Measurements from ENCODE around the gene NFATC1.

The NFATC1 gene

DNA sequence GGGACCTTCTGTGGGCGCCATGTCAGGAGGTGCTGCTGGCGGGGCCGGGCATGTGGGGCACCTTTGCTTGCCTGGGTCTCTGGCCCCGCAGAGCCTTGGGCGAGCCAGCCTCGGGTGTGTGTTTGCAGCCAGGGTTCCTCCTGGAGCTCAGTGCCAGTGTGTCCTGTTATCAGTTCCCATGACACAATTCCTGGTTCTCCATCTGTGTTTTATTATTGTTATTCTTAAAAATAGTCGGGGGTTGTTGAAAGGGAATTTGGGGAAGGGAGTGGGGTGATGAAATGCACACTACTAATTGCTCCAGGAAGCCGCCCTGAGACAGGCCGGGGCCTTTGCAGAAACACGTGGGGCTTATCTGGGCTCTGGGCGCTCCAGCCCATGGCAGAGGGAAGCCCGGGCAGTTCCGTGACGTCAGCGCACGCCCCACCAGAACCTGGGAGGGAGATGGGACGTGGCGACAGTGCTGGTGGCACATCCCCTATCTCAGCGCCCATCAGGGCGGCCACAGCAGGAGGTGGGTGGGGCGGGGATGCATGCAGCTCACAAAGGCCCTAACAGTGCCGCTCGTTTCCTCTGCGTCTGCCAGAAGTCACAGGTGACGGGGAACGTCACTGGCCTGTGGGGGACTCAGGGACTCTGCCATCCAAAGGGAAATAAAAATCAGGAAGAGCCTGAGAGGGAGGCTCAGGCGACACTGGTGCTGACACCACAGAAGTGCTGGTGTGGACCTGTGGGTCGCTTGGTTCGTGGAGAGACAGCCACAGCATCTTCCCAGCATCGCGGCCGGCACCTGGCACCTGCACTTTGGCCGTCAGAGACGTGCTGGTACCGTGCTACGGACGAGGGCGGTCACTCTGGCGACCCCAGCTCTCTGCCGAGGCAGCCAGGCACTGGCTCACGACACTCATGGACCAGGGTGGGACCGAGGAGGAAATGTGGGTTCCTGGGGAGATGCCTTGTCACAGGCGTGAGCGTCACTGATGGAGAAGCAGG is 131.0 kb downstream of the NFATC1 start:
- Histone ChIP-seq H3K27me3 (replicated peaks in 2 of 5; ENCODE audit: control insufficient read depth in 4 of 5, insufficient read depth in 5 of 5, low read length in 4 of 5) (no peaks in the 10 kb centered on the region), H3K27ac (ENCODE audit: insufficient read depth in 1 of 2, low read depth in 1 of 2, low read length in 2 of 2, poor library complexity in 1 of 2, severe bottlenecking in 2 of 2) (no peak overlapping the region), H3K4me1 (ENCODE audit: control extremely low read depth in 1 of 4, control insufficient read depth in 4 of 4, insufficient read depth in 4 of 4, low read length in 3 of 4) (peaks cover 6 to 42% (median 31%) of the 10 kb centered on the region in 4 experiments), H3K4me3 (ENCODE audit: control insufficient read depth in 1 of 7, extremely low read depth in 1 of 7, insufficient read depth in 4 of 7, low read depth in 2 of 7, low read length in 6 of 7) (no peak overlapping the region), H3K9me3 (ENCODE audit: control extremely low read depth in 1 of 5, control insufficient read depth in 4 of 5, insufficient read depth in 2 of 5, low read depth in 1 of 5, low read length in 4 of 5) (no peaks in the 10 kb centered on the region), H3K36me3 (ENCODE audit: control insufficient read depth in 4 of 4, insufficient read depth in 4 of 4, low read length in 3 of 4) (peaks cover 4 to 25% (median 13%) of the 10 kb centered on the region in 4 experiments)
- ChIA-PET POLR2A (interaction anchor here (0.6 kb wide), 1 partner anchor 131 kb away, joined by 5 read pairs; the partner anchor contains the start of gene NFATC1), CTCF (interaction anchor here (1.1 to 6.9 kb wide), 5 partner anchors 23 to 147 kb away, joined by 3 to 164 read pairs (median 4); no protein-coding TSS in a partner anchor)
- WGBS (ENCODE audit: insufficient coverage): 85% methylated on average over 40 of the region's 44 CpGs
- DNase-seq: no peak

GRCh38 chr18:79527656-79528315 is 132.1 kb downstream of the NFATC1 start:
- no peak for DNase-seq
- Histone ChIP-seq H3K27ac (ENCODE audit: insufficient read depth in 1 of 2, low read depth in 1 of 2, low read length in 2 of 2, poor library complexity in 1 of 2, severe bottlenecking in 2 of 2) (no peak overlapping the region), H3K27me3 (replicated peaks in 2 of 5; ENCODE audit: control insufficient read depth in 4 of 5, insufficient read depth in 5 of 5, low read length in 4 of 5) (no peaks in the 10 kb centered on the region), H3K4me3 (ENCODE audit: control insufficient read depth in 1 of 7, extremely low read depth in 1 of 7, insufficient read depth in 4 of 7, low read depth in 2 of 7, low read length in 6 of 7) (no peak overlapping the region), H3K4me1 (ENCODE audit: control extremely low read depth in 1 of 4, control insufficient read depth in 4 of 4, insufficient read depth in 4 of 4, low read length in 3 of 4) (peaks cover 6 to 32% (median 25%) of the 10 kb centered on the region in 4 experiments), H3K36me3 (ENCODE audit: control insufficient read depth in 4 of 4, insufficient read depth in 4 of 4, low read length in 3 of 4) (peaks cover 4 to 25% (median 13%) of the 10 kb centered on the region in 4 experiments), H3K9me3 (ENCODE audit: control extremely low read depth in 1 of 5, control insufficient read depth in 4 of 5, insufficient read depth in 2 of 5, low read depth in 1 of 5, low read length in 4 of 5) (no peaks in the 10 kb centered on the region)
- WGBS (ENCODE audit: insufficient coverage): 96% methylated on average over 15 of the region's 16 CpGs
- CTCF ChIA-PET: interaction anchor here (0.9 to 6.9 kb wide), 14 partner anchors 10 to 167 kb away, joined by 3 to 164 read pairs (median 4); no protein-coding TSS in a partner anchor
- POLR2A ChIA-PET: no interaction called here

GRCh38 chr18:79528316-79528695 is 132.6 kb downstream of the NFATC1 start:
- 97% methylated on average over 15 of the region's 17 CpGs for WGBS (ENCODE audit: insufficient coverage)
- no peaks in the 10 kb centered on the region for H3K9me3 ChIP-seq (ENCODE audit: control extremely low read depth in 1 of 5, control insufficient read depth in 4 of 5, insufficient read depth in 2 of 5, low read depth in 1 of 5, low read length in 4 of 5)
- H3K4me1 ChIP-seq (ENCODE audit: control extremely low read depth in 1 of 4, control insufficient read depth in 4 of 4, insufficient read depth in 4 of 4, low read length in 3 of 4): peaks cover 2 to 27% (median 19%) of the 10 kb centered on the region in 4 experiments
- no peak overlapping the region for H3K4me3 ChIP-seq (ENCODE audit: control insufficient read depth in 1 of 7, extremely low read depth in 1 of 7, insufficient read depth in 4 of 7, low read depth in 2 of 7, low read length in 6 of 7)
- no peak overlapping the region for H3K27ac ChIP-seq (ENCODE audit: insufficient read depth in 1 of 2, low read depth in 1 of 2, low read length in 2 of 2, poor library complexity in 1 of 2, severe bottlenecking in 2 of 2)
- peaks cover 4 to 25% (median 13%) of the 10 kb centered on the region in 4 experiments for H3K36me3 ChIP-seq (ENCODE audit: control insufficient read depth in 4 of 4, insufficient read depth in 4 of 4, low read length in 3 of 4)
- no peak for DNase-seq
- ChIA-PET CTCF (interaction anchor here (0.9 to 6.9 kb wide), 14 partner anchors 10 to 167 kb away, joined by 3 to 164 read pairs (median 4); no protein-coding TSS in a partner anchor), POLR2A (no interaction called here)
- no peaks in the 10 kb centered on the region for H3K27me3 ChIP-seq (replicated peaks in 2 of 5; ENCODE audit: control insufficient read depth in 4 of 5, insufficient read depth in 5 of 5, low read length in 4 of 5)

- H3K27ac ChIP-seq (ENCODE audit: insufficient read depth in 1 of 2, low read depth in 1 of 2, low read length in 2 of 2, poor library complexity in 1 of 2, severe bottlenecking in 2 of 2): no peak overlapping the region
- H3K36me3 ChIP-seq (ENCODE audit: control insufficient read depth in 4 of 4, insufficient read depth in 4 of 4, low read length in 3 of 4): peaks cover 4 to 25% (median 13%) of the 10 kb centered on the region in 4 experiments
- H3K27me3 ChIP-seq (replicated peaks in 2 of 5; ENCODE audit: control insufficient read depth in 4 of 5, insufficient read depth in 5 of 5, low read length in 4 of 5): no peaks in the 10 kb centered on the region
- no peaks in the 10 kb centered on the region for H3K9me3 ChIP-seq (ENCODE audit: control extremely low read depth in 1 of 5, control insufficient read depth in 4 of 5, insufficient read depth in 2 of 5, low read depth in 1 of 5, low read length in 4 of 5)
- DNase-seq: peak; percentile 70 to 85 (median 75)
- POLR2A ChIA-PET: no interaction called here
- 56% methylated on average over 26 of the region's 26 CpGs for WGBS (ENCODE audit: insufficient coverage)
- peaks cover 0 to 21% (median 14%) of the 10 kb centered on the region in 4 experiments for H3K4me1 ChIP-seq (ENCODE audit: control extremely low read depth in 1 of 4, control insufficient read depth in 4 of 4, insufficient read depth in 4 of 4, low read length in 3 of 4)
- CTCF ChIA-PET: interaction anchor here (0.8 to 6.9 kb wide), 15 partner anchors 9 to 168 kb away, joined by 3 to 164 read pairs (median 4); no protein-coding TSS in a partner anchor
- no peak overlapping the region for H3K4me3 ChIP-seq (ENCODE audit: control insufficient read depth in 1 of 7, extremely low read depth in 1 of 7, insufficient read depth in 4 of 7, low read depth in 2 of 7, low read length in 6 of 7)
These were observed 133.1 kb downstream of the NFATC1 start for GRCh38 chr18:79528846-79529245.

DNA sequence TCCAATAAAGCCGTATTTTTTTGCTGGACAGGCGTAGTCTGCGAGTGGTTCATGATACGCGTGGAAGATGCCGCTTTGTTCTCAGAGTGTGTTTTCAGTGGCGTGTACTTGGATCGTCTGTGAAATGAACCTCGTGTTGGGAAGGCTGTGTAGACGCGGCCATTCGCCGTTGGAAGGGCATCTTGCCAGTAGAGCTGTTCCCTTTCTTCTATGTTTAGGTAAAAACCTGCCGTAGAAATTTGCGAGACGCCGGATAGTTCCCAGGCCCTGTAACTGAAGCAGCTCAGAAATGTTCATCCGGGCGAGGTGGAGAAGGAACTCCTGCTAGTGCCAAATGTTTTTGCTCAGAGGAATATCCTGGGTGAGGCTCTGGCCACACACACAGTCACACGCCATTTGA is 133.6 kb downstream of the NFATC1 start:
- H3K4me3 ChIP-seq (ENCODE audit: control insufficient read depth in 1 of 7, extremely low read depth in 1 of 7, insufficient read depth in 4 of 7, low read depth in 2 of 7, low read length in 6 of 7): no peak overlapping the region
- no peak for DNase-seq
- WGBS (ENCODE audit: insufficient coverage): 99% methylated on average over 20 of the region's 20 CpGs
- H3K27me3 ChIP-seq (replicated peaks in 2 of 5; ENCODE audit: control insufficient read depth in 4 of 5, insufficient read depth in 5 of 5, low read length in 4 of 5): no peaks in the 10 kb centered on the region
- H3K36me3 ChIP-seq (ENCODE audit: control insufficient read depth in 4 of 4, insufficient read depth in 4 of 4, low read length in 3 of 4): peaks cover 4 to 25% (median 13%) of the 10 kb centered on the region in 4 experiments
- H3K9me3 ChIP-seq (ENCODE audit: control extremely low read depth in 1 of 5, control insufficient read depth in 4 of 5, insufficient read depth in 2 of 5, low read depth in 1 of 5, low read length in 4 of 5): no peaks in the 10 kb centered on the region
- CTCF ChIA-PET: interaction anchor here (0.8 to 6.9 kb wide), 15 partner anchors 9 to 158 kb away, joined by 3 to 164 read pairs (median 3); no protein-coding TSS in a partner anchor
- POLR2A ChIA-PET: no interaction called here
- peaks cover 0 to 17% (median 10%) of the 10 kb centered on the region in 4 experiments for H3K4me1 ChIP-seq (ENCODE audit: control extremely low read depth in 1 of 4, control insufficient read depth in 4 of 4, insufficient read depth in 4 of 4, low read length in 3 of 4)
- H3K27ac ChIP-seq (ENCODE audit: insufficient read depth in 1 of 2, low read depth in 1 of 2, low read length in 2 of 2, poor library complexity in 1 of 2, severe bottlenecking in 2 of 2): no peak overlapping the region

- H3K27me3 ChIP-seq (replicated peaks in 2 of 5; ENCODE audit: control insufficient read depth in 4 of 5, insufficient read depth in 5 of 5, low read length in 4 of 5): no peaks in the 10 kb centered on the region
- H3K4me3 ChIP-seq (ENCODE audit: control insufficient read depth in 1 of 7, extremely low read depth in 1 of 7, insufficient read depth in 4 of 7, low read depth in 2 of 7, low read length in 6 of 7): no peak overlapping the region
- peaks cover 0 to 11% (median 4%) of the 10 kb centered on the region in 4 experiments for H3K4me1 ChIP-seq (ENCODE audit: control extremely low read depth in 1 of 4, control insufficient read depth in 4 of 4, insufficient read depth in 4 of 4, low read length in 3 of 4)
- WGBS (ENCODE audit: insufficient coverage): 96% methylated on average over 22 of the region's 24 CpGs
- POLR2A ChIA-PET: no interaction called here
- H3K9me3 ChIP-seq (ENCODE audit: control extremely low read depth in 1 of 5, control insufficient read depth in 4 of 5, insufficient read depth in 2 of 5, low read depth in 1 of 5, low read length in 4 of 5): no peaks in the 10 kb centered on the region
- CTCF ChIA-PET: interaction anchor here (0.8 to 6.9 kb wide), 16 partner anchors 8 to 159 kb away, joined by 3 to 164 read pairs (median 3); no protein-coding TSS in a partner anchor
- H3K27ac ChIP-seq (ENCODE audit: insufficient read depth in 1 of 2, low read depth in 1 of 2, low read length in 2 of 2, poor library complexity in 1 of 2, severe bottlenecking in 2 of 2): no peak overlapping the region
- no peak for DNase-seq
- H3K36me3 ChIP-seq (ENCODE audit: control insufficient read depth in 4 of 4, insufficient read depth in 4 of 4, low read length in 3 of 4): peaks cover 4 to 25% (median 13%) of the 10 kb centered on the region in 4 experiments
These were observed 134.3 kb downstream of the NFATC1 start for GRCh38 chr18:79529991-79530390.
